SIG-M5 (cell line): ENCODE results near the gene SLBP.

Experiments used
- DNase-seq: peaks from one replicate; lab custom pipeline; 2025; lab: John Stamatoyannopoulos, UW

Gene SLBP

DNA sequence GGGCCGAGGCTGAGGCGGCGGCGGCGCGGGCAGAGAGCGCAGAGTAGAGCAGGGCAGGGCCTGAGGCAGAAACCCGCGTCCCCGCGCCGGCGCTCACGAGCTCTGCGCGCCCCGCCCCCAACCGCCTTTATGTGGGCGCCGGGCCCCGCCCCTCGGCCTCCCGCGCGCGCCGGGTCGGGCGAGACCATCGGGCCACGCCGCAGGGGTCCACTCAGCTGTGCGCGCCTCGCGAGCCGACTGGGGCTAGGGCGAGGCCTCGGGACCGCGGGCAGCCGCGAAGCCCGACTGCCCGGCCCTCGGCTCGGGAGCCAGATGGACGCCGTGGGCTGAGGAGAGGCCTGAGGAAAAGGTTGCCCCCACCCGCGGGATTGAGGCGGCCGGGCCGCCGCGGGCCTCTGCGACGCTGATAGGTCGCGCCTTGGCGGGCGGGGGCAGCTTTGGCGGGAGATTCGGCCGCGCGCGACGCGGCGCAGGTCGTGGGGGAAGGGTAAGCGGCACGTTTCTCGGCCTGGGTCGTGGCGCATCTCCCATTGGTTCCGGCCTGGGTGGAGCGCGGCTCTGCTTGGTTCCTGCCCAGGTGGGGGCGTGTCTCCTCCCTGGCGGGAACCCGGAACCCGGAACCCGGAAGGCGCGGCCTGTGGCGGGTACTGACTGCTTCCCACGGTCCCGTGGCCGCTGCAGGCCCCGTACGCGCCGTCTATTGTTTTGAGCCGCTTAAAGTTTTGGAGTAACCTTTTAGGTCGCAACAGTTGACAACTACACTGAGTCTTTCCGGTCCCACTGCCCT is at the start of gene SLBP:
SLBP (minus strand) TSS at position 104 of the 787 bp plus-strand sequence. CDS start 131 bp downstream, outside the sequence.
- DNase-seq: peak; percentile 85

DNA sequence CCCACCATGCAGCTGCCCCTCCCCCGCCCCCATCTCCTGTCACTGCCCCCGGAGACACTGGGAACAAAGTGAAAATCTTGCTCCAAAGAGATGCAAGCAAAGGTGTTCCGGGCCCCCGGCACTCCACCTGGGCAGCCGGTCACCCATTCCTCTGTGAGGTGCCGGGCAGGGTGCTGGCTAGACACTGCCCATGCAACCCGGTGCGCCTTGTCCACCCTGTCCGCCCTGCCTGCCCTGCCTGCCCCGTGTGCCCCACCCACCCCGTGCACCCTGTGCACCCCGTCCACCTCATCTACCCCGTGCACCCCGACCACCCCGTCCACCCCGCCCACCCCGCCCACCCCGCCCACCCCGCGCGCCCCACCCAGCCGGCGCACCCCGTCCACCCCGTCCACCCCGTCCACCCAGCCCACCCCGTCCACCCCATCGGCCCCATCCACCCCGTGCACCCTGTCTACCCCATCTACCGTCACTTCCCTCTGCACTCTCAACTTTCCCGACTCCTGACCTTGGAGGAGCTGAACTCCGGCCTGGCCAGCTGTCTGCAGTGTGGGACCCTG is 49.1 kb upstream of the SLBP start:
- DNase-seq: no peak

DNA sequence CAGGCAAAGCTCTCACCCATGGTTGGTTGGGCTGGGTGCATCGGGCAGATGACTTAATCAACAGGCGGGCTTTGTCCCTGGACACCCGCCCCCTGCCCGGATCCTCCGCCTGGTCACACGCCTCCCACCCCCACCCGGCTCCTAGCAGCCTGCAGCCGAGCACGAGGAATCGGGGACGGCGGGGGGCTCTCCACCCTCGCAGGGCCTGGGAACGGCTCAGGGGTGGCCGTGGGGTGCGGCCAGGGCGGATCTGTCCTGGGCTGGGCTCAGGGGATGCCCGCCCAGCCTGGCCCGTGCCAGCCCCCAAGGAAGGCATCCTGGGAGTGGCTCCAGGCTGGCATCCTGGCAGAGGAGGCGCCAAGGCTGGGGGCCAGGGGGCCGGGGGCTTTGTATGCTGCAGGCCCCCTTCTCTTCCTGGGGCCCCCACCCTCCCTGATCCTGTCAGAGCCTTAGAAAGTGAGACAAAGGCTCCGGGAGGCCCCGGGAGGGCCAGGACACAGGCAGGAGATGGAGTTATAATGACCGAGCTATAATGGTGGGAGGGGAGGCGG is 48.5 kb upstream of the SLBP start:
- DNase-seq: no peak

DNA sequence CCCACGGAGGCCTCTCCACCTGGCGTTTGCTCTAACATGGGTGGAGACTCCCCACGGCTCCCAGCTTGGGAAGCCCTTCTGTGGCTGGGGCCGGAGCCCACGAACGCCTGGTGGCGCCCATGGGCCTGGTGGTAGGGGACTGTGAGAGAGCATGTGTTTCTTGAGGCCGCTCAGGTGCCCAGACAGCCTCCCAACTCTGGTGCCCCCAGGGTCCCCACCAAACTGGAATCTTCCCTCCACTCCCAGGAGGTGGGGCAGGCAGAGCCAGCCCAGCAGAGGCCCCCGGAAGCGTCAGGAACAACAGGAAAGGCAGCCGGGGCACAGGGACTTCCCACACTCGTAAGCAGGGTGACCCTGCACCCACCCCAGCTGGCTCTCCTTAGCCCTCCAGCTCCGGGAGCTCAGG is 47.7 kb upstream of the SLBP start:
- no peak for DNase-seq

DNA sequence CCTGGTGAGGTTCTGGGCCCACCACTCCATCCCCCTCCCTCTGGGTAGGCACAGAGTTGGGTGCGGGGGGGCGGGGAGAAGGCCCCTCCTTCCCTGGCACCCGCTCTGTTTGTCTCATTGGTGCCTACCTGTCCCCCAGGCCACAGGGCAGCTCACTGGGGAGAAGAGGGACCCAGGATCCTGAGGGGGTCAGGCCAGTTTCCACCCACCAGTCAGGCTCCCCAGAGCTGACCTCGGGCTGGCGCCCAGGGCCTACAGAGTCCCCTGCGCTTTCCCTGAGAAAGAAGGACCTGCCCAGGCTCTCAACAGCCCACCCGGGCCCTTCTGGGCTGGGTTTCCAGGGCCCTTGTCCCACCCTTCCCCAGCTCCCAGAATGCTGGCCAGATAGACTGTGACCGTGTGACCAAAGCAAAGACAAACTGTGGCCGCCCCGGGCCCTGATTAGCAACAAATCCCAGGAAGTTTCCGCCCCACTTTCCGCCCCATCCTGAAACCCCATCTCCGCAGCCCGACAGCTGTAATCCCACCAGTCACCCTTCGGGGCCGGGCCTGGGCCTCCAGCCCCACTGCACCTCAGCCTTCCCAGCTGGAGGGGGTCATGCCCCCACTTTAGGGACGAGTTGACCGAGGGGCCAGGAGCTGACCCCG is 47.2 kb upstream of the SLBP start:
- no peak for DNase-seq

DNA sequence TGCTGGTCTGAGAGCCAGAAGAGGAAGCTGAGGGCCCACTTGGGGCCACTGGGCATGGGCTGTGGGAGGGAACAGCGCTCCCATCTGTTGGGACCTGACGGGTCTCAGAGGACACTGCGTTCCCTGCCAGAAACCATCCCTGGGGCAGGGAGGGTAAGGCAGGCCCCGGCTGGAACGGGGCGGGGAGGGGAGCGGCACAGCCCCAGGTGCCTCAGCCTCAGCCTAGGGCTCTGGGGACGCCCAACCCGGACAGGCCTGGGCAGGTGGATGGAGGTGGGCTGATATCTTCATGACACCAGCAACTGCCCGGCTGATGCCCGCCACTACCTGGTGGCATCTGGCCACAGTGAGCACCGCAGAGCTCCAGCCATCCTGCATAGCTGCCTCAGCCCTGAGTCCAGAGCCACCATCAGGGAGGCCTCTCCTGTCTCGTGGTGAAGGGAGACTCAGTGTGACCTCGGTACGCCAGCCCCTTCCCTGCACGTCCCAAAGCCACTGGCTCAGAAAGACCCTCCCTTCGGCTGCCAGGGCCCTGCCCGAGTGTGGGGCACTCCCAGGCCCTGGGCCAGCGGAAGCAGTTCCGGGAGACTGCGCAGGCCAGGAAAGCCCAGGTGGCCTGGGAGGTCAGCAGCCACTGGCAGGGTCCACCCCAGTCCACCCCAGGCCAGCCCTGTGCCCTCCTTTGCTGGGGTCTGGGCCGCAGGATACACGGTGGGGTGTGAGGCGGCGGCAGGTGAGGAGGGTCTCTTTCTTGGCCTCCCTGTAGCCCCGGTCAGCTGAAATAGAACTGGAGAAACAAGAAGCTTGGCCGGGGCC is 46.4 kb upstream of the SLBP start:
- DNase-seq: no peak

DNA sequence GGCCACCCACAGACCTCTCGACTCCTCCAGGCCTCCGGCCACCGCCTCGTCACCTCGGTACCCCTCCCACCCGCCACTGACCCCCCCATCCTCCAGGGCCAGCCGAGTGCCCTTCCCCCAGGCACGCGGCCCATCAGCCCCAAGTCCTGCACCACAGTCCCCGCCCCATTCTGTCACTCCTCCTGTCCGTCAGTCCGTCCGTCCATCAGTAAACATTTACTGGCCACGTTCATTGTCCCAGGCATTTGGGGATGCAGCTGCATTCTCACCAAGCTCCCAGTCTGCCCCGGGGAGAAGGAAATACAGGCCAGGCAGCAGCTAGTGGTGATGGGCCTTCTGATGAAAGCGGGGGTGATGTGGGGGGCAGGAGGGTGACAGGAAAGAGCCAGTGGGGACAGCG is 45.7 kb upstream of the SLBP start:
- no peak for DNase-seq

DNA sequence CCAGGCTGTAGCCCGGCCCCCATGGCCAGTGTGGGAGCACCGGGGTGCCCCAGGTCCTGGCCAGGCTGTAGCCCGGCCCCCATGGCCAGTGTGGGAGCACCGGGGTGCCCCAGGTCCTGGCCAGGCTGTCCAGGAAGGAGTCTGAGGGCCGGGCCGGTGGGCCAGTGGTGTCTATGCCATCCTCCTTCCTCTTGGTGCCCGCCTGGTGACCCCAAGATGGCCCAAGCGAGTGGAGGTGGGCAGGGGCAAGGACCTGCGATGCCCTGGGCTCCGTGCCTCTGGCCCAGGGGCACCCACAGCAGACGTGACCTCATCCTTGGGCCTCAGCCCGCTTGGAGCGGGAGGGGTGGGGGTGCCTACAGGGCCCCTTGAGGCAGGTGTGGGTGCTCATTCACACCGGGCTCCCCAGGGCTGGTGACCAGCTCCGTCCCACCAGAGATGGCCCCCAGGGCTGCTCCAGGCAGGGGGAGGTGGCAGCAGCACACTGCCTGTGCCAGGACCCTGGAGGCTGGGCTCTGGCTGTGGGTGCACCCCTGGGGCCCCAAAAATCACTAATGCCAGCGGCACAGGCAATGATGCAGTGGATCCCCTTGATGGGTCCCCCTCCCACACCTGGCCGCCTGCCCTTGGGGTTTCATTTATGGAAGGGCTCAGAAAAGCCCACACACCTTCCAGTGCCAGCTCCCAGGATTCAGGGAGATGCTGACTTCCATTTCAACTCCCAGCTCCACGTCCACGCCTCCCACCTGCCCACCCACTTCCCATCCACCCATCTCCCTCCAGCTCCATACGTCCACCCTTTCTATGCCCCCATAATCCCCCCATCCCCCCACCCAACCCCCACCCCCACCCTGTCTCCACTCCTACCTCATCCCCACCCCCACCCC is 45.0 kb upstream of the SLBP start:
- DNase-seq: no peak

DNA sequence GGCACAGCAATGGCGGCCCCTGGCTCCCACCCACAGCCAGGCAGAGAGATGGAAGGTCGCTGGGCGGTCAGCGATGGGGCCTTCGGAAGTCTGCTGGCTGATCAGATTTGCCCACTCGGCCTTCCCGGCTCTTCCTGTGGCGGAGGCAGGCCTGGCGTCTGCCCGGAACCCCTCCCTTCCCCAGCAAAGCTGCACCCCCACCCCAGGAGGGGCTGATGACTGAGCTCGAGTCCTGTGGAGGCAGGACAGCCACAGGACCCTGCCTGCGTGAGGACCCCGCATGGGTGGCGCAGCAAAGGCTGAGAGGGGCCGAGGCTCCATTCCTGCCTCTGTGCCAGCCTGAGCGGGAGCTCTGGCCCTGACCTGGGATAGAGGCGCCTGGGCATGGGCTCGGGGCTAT is 44.0 kb upstream of the SLBP start:
- DNase-seq: no peak

DNA sequence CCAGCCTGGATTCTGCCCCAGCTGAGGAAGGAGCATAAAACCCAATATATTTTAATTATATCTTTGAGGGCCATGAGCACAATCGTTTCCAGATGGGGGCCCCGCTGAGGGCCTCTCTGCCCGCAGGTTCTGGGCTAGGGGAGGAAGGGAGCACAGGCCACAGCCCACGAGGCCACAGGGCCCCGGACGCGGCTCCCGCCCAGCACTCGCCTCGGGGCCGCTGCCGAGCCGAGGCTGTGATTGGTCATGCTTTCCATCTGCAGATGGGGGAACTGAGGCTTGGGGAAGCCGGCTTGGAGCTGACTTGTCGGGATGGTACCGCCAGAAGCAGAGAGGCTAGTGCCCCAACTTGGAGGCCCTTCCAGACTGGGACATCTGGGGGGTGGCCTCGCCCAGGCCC is 43.2 kb upstream of the SLBP start:
- DNase-seq: no peak

DNA sequence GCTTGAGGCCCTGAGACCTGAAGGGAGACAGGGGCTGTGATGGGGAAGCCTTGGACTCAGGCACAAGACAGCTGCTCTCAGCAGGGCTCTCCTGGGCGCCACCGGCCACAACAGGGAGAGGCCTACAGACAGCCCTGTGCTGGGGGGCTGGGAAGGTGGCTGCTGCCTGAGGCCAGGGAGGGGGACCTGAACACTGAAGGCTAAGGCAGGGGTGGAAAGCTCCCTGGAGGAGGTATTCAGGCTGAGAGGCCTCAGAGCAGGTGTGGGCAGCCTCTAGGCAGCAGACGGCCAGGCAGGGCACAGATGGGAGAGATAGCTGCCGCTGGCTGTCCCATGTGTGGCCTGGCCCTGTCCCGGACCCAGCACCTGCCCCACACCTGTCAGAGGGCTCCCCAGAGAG is 42.2 kb upstream of the SLBP start:
- no peak for DNase-seq

DNA sequence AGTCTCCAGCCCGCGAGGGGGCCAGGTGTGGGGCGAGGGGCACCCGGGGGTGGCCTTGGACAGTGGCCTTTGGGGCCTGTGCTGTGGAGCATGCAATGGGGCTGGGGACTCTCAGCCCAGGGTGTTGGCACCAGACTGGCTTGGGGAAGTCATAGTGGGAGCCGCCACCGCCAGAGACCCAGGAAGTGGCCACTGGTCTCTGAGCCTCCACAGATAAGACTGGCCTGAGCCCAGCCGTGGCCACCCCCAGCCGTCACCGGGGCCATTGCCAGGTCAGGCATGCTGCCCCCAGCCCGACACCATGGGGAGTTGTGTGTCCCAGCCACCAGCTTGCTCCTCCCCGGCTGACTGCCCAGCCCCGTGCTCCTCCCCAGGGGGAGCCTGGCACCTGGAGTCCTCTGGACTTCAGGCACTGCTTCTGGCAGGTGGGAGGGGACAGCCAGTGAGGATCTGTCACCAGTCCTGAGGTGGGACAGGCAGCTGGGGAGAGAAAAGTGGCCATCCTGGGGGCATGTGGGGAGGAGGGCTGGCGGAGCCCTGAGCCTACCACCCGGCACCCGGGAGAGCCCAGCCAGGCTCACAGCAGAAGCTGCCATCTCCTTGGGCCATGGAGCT is 41.7 kb upstream of the SLBP start:
- no peak for DNase-seq

DNA sequence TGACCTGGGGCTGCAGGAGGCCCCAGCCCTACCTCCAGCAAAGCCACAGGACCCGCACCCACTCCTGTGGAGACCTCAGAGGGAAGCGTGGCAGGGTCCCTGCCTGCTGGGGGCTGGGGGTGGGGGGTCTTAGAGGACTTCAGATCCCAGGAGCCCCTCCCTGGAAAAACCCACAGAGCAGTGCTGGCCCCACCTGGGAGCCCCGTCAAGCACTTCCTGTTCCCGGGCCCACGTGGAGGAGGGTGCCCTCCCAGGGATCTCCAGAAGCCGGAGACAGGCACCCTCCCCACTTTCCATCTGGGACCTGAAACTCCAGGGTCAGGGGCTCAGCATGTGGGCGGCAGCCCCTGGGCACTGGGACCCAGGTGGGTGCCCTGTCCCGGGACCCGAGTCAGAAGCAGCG is 41.2 kb upstream of the SLBP start:
- no peak for DNase-seq

DNA sequence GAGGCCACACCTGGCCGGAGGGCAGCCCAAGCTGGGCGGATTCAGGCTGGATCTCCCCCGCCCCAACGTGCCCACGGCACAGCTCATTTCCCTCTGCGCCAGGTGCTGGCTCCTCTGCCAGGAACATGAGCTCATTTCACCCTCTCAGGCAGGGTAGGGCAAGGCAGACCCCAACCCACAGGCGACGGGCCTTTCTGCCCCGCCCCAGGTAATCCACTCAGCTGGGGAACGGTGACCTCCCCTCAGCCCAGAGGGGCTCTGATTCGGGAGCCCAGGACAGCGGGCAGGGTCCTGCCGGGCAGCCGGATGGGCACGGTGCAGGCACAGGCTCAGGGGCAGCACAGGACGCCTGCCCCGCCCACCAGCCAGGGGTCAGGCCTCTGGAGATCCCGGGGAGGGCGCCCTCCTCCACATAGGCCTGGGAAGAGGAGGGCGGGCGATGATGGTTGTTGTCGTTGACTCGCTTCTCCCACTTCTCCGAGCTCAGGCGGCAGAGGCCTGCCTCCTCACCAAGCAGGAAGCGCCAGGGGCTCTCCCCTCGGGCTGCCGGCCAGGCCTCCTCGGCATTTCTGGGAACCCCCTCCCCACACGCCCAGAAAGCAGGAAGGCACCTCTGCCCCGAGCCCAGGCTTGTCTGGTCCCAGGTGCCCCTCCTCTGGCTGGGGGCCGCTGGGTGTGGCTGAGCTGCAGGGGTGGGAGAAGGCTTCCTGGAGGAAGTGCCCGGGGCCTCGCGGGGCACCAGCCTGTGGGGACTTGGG is 40.3 kb upstream of the SLBP start:
- DNase-seq: no peak

DNA sequence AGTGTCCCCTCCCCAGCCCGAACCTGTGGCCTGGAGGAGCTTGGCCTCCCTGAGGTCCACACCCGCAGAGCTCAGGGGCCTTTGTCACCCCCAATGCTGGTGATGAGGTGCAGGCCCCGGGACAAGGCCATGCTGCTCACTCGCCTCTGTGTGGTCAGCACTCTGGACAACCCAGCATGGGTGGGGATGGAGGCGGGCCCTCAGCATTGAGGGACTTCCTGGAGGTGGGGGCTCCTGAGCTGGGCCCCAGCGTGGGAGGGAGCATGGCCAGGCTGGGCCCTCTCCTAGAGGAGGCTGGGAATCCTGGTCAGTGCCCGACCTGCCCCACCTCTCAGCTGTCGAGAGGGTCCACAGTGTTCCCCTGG is 39.8 kb upstream of the SLBP start:
- no peak for DNase-seq

DNA sequence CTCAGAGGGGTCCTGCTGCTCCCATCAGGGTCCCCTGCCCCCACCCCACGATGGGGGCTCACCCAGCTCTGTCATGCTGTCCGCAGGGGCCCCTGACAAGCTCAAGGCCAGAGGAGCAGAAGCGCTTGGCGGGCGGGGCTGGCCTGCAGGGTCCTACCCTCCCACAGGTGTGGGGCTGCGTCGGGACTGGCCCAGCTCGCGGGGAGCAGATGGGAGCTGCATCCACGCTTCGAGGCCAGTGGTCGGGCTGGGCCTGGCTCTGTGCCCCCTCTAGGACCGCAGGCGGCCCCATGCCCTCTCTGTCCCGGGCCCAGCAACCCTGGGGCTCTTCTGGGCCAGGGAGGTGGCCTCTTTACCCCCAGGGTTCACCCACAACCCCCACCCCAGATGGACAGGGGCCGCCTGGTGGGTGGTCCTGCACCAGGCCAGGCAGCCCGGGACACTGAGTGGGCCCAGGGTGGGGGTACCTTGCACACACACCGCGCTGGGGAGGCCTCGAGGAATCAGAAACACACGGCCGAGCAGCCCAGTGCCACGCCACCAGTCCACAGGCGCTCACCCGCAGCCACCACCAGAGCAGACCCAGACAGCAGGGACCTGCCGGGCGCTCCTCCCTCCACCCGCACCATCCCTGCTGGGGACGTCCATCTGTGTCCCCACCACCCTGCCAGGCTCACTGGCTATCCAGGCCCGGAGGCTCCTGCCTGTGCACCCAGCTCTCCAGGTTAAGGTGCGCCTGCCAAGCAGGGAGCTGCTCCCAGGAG is 39.2 kb upstream of the SLBP start:
- no peak for DNase-seq

DNA sequence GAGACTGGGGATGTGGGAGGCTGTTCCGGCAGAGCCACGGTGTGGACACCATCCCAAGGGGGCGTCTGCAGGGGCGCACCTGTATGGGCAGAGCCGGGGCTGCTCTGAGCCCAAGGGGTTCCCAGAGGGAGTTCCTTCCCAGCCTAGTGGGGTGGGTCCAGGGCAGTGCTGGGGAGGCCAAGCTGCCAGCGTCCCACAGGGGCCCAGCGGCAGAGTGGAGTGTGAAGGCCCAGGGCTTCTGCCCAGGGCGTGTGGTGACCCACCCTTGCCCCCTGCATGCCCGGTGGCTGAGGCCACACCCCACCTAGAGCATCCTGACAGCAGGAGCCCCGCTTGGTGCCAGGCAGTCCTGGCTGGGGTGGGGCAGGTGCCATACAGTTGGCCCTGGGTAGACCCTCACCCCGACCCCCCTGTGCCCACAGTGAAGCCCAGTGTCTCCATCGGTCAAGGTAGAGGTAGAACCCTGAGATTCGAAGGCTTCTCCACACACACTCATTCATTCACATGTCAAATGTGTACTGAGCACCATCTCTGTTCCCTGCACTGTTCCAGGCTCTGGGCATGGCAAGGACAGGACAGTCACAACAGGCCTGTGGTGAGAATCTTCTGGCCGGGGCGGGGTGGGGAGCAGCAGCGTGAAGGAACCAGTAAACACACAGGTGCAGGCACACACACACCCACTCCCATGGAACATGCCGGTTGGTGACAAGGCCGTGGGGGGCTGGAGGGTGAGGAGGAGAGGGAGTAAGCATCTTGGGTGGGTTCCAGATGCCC is 38.4 kb upstream of the SLBP start:
- DNase-seq: no peak

DNA sequence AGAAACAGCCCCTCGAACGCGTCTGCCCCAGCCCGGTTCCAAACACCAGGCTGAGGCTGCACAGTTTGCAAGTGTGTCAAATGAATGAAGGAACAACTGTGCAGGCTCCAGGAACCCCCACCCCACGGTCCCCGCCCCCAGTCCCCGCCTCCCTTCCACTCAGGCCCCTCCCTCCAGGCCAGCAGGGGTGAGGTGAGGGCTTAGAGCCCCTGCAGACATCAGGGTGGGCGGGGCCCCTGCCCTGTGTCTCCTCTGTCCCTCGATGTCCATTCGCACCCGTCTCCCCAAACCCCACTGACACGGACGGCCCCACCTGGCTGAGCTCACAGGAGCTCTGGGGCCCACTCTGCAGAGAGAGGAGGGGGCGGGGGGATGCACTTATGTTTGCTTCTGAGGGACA is 37.7 kb upstream of the SLBP start:
- no peak for DNase-seq

DNA sequence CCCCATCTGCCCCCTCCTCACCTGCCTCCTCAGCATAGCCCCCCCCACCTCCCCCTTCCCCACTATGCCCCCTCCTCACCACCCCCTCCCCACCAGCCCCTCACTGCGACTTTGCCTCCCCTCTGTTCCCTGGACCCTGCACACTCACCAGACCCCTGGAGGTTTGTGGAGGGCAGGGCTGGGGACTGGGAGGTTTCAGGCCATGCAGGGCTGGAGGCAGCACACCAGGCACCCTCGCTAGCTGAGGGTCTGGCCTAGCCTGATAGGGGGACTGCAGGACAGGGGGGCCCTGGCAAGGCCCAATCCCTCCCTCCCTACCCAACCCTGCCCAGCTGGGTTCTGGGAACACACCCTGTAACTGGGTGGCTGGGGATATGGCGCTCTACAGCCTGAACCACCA is 37.3 kb upstream of the SLBP start:
- no peak for DNase-seq
